Kidney (tissue), 14 donors: ENCODE data around the gene PDHX. TPM values are rescaled to one million over a fixed set of nuclear protein-coding genes. Genes with fewer than 3 reads are reported as not detected.

Experiments
- DNase-seq, 5 donors: peaks; one replicate each; pipeline ENCODE4 v3.0.0-alpha.2; 2013 to 2020
- FAIRE-seq: peaks from 2 replicates; lab custom pipeline; 2012; peaks lifted over from hg19 to GRCh38; lab: Jason Lieb, UNC
- H3K27ac ChIP-seq, 2 donors: one replicate each; pipeline ENCODE4 v1.7.0; 2013; ENCODE audit warnings: low read depth in 2 of 2, low read length in 2 of 2, inconsistent platforms in 1 of 2
- H3K27me3 ChIP-seq: one replicate; pipeline ENCODE4 v1.7.1; 2013; ENCODE audit warnings: low read length, inconsistent platforms; ENCODE audit not compliant: control insufficient read depth, insufficient read depth
- H3K36me3 ChIP-seq, 3 donors: one replicate each; pipeline versions ENCODE4 v1.7.0 to v1.7.1; 2013; ENCODE audit warnings: low read length in 3 of 3, control low read depth in 1 of 3, inconsistent platforms in 1 of 3; ENCODE audit not compliant: insufficient read depth in 3 of 3, control insufficient read depth in 2 of 3
- H3K4me1 ChIP-seq, 3 donors: one replicate each; pipeline versions ENCODE4 v1.7.0 to v1.7.1; 2013; ENCODE audit warnings: low read length in 3 of 3, inconsistent platforms in 1 of 3, low read depth in 1 of 3; ENCODE audit not compliant: control insufficient read depth in 2 of 3, insufficient read depth in 2 of 3
- H3K4me3 ChIP-seq, 3 donors: one replicate each; pipeline versions ENCODE4 v1.7.0 to v1.8.1; 2013; ENCODE audit warnings: low read length in 3 of 3, control low read depth in 1 of 3, inconsistent platforms in 1 of 3
- H3K9ac ChIP-seq, 3 donors: one replicate each; pipeline versions ENCODE4 v1.7.0 to v1.7.1; 2013; ENCODE audit warnings: low read length in 3 of 3, control low read depth in 1 of 3, inconsistent platforms in 1 of 3
- H3K9me3 ChIP-seq, 3 donors: one replicate each; pipeline versions ENCODE4 v1.7.0 to v1.7.1; 2013; ENCODE audit warnings: low read length in 3 of 3, control low read depth in 1 of 3, inconsistent platforms in 1 of 3; ENCODE audit not compliant: control insufficient read depth in 2 of 3, insufficient read depth in 1 of 3
- CTCF ChIP-seq: IDR thresholded peaks from 3 replicates; pipeline ENCODE4 v1.5.1; 2012; ENCODE audit warnings: mild to moderate bottlenecking, moderate library complexity, borderline replicate concordance; ENCODE audit not compliant: insufficient read depth; ENCODE audit errors: extremely low read depth
- intact Hi-C: fragments of 100-400 bp; cut with DNase I; formaldehyde crosslinking; loops from one replicate; pipeline ENCODE4 v1.11.1; 2022
- polyA plus RNA-seq: library from polyadenylated mRNA; stranded (reverse); fragments of 350-450 nt; fragmentation: Illumina TruSeq; extraction: RNeasy Lipid Tissue Mini Kit (QIAGEN cat#74804); gene quantifications from one replicate; pipeline ENCODE4 v1.2.3, GENCODE V29; 2014; ENCODE audit warnings: low read depth, low replicate concordance; ENCODE audit not compliant: insufficient read depth
- total RNA-seq: library from RNA; stranded (reverse); fragmentation: NEBNext Ultra II Directional; extraction: Animal tissue kit (Norgen Biotek cat#: 25700); gene quantifications from one replicate; pipeline ENCODE4 v1.2.1, GENCODE V29; 2021
- donor health status: control.
- donor health status: control.
- donor health status: control.
- donor health status: control.
- donor health status: control.
- donor health status: DM: yes; HTN: yes; CAD: no.
- donor health status: Normal renal cell carcinoma (clear cell type).

Gene PDHX
- total and polyA plus RNA-seq, 2 donors from 2014 or later, result 29.6 to 32.6 TPM

- H3K36me3 ChIP-seq, result no peaks in the 10 kb centered on the region
- H3K27ac ChIP-seq, result no peak overlapping the region
- no peak overlapping the region for H3K9ac ChIP-seq
- no peak for TF ChIP-seq CTCF
- H3K4me3 ChIP-seq, result no peak overlapping the region
- peaks cover 0 to 27% (median 6%) of the 10 kb centered on the region in 3 donors for H3K9me3 ChIP-seq
- intact Hi-C loops, result no loop called here
- H3K27me3 ChIP-seq, result no peaks in the 10 kb centered on the region
- DNase-seq (no peak), FAIRE-seq (no peak)
- no peaks in the 10 kb centered on the region for H3K4me1 ChIP-seq
Measured at GRCh38 chr11:34897171-34897870, 19.1 kb upstream of the PDHX start.

GRCh38 chr11:34898474-34898873, 17.9 kb upstream of the PDHX start:
- Histone ChIP-seq H3K4me1 (no peaks in the 10 kb centered on the region), H3K9ac (no peak overlapping the region), H3K36me3 (no peaks in the 10 kb centered on the region), H3K27ac (no peak overlapping the region), H3K9me3 (peaks cover 0 to 27% (median 6%) of the 10 kb centered on the region in 3 donors), H3K4me3 (no peak overlapping the region), H3K27me3 (no peaks in the 10 kb centered on the region)
- no peak for DNase-seq
- TF ChIP-seq CTCF, result no peak
- no peak for FAIRE-seq
- intact Hi-C loops, result no loop called here

- no peaks in the 10 kb centered on the region for H3K27me3 ChIP-seq
- no peaks in the 10 kb centered on the region for H3K4me1 ChIP-seq
- DNase-seq (peak in 1 of 5 donors; percentile 10), FAIRE-seq (no peak)
- no peaks in the 10 kb centered on the region for H3K36me3 ChIP-seq
- intact Hi-C loops, result no loop called here
- H3K9ac ChIP-seq, result no peak overlapping the region
- no peak overlapping the region for H3K27ac ChIP-seq
- peaks cover 0 to 27% (median 6%) of the 10 kb centered on the region in 3 donors for H3K9me3 ChIP-seq
- no peak overlapping the region for H3K4me3 ChIP-seq
- TF ChIP-seq CTCF, result no peak
Measured at GRCh38 chr11:34899633-34900016, 16.8 kb upstream of the PDHX start.

- FAIRE-seq, result no peak
Measured at GRCh38 chr11:34904421-34904955, 11.9 kb upstream of the PDHX start.

More at GRCh38 chr11:34904421-34904955, 11.9 kb upstream of the PDHX start:
- no peak for DNase-seq
- no peaks in the 10 kb centered on the region for H3K27me3 ChIP-seq
- no peak for TF ChIP-seq CTCF
- no peak overlapping the region for H3K4me3 ChIP-seq
- no peaks in the 10 kb centered on the region for H3K36me3 ChIP-seq
- H3K9ac ChIP-seq, result no peak overlapping the region
- no peak overlapping the region for H3K27ac ChIP-seq
- peaks cover 0 to 17% (median 5%) of the 10 kb centered on the region in 3 donors for H3K9me3 ChIP-seq
- H3K4me1 ChIP-seq, result no peaks in the 10 kb centered on the region
- intact Hi-C loops, result no loop called here
